Measurements from ENCODE around the gene SLC25A23.
"Not testable (repeated sequence)": the region's sequence is repeated elsewhere in the genome, so short reads cannot be mapped to it uniquely, and the experiment has no call there.

Gene SLC25A23

GRCh38 chr19:6402058-6402457 is 57.5 kb downstream of the SLC25A23 start:
- DNase-seq (ENCODE audit: low spot score): no peak

GRCh38 chr19:6400062-6400944 is 59.3 kb downstream of the SLC25A23 start:
- DNase-seq (ENCODE audit: low spot score): not testable (repeated sequence)

GRCh38 chr19:6396305-6396704 is 63.3 kb downstream of the SLC25A23 start:
- no peak for DNase-seq (ENCODE audit: low spot score)

GRCh38 chr19:6394831-6395230 is 64.8 kb downstream of the SLC25A23 start:
- DNase-seq (ENCODE audit: low spot score): no peak

GRCh38 chr19:6393983-6394412 is 65.6 kb downstream of the SLC25A23 start:
- no peak for DNase-seq (ENCODE audit: low spot score)

GRCh38 chr19:6393074-6393982 is 66.3 kb downstream of the SLC25A23 start, which contains the start of gene GTF2F1:
TSS of gene GTF2F1 (minus strand) at chr19:6393164. CDS start at chr19:6392995, 169 bp downstream.
- DNase-seq (ENCODE audit: low spot score): peak; percentile 96

GRCh38 chr19:6392221-6393073 is 67.1 kb downstream of the SLC25A23 start:
- no peak for DNase-seq (ENCODE audit: low spot score)

All from globus pallidus (tissue), 1 donor.